HL-60 (cell line): ENCODE data around the gene ATP8A1.

Experiments used
- CTCF ChIP-seq: IDR thresholded peaks from one replicate; pipeline ENCODE4 v1.5.1; 2011; ENCODE audit warnings: low read length, control low read depth, inconsistent platforms; ENCODE audit not compliant: insufficient read depth
- POLR2AphosphoS5 ChIP-seq: IDR thresholded peaks from 2 replicates; pipeline ENCODE4 v1.6.1; 2012; ENCODE audit warnings: low read depth
- REST ChIP-seq: IDR thresholded peaks from 2 replicates; pipeline ENCODE4 v1.6.1; 2012; ENCODE audit warnings: low read depth; ENCODE audit not compliant: insufficient replicate concordance

GRCh38 chr4:42398871-42399331 is 258.0 kb downstream of the ATP8A1 start:
- no peak for TF ChIP-seq CTCF
- TF ChIP-seq POLR2AphosphoS5, result no peak
- TF ChIP-seq REST, result no peak
